Liver (tissue), 9 donors: Measurements from ENCODE around the gene C2CD4C. TPM values are rescaled to one million over a fixed set of nuclear protein-coding genes. Genes with fewer than 3 reads are reported as not detected.

Source experiments
- DNase-seq: peaks from one replicate; pipeline ENCODE4 v3.0.0-alpha.2; 2017; ENCODE audit warnings: low spot score
- H3K27ac ChIP-seq, 2 donors: one replicate each; pipeline ENCODE4 v1.7.0; 2013; ENCODE audit warnings: inconsistent platforms in 2 of 2, low read length in 2 of 2, control low read depth in 1 of 2, low read depth in 1 of 2, mild to moderate bottlenecking in 1 of 2
- H3K27me3 ChIP-seq, 4 donors: one replicate each; pipeline versions ENCODE4 v1.6.1 to v1.7.0; 2013; ENCODE audit warnings: low read length in 3 of 4, inconsistent platforms in 1 of 4, mild to moderate bottlenecking in 1 of 4, moderate library complexity in 1 of 4; ENCODE audit not compliant: control insufficient read depth in 4 of 4, insufficient read depth in 4 of 4
- H3K36me3 ChIP-seq, 4 donors: one replicate each; pipeline versions ENCODE4 v1.6.1 to v1.7.0; 2013; ENCODE audit warnings: low read length in 3 of 4, mild to moderate bottlenecking in 3 of 4, low read depth in 1 of 4, moderate library complexity in 1 of 4; ENCODE audit not compliant: control insufficient read depth in 4 of 4, insufficient read depth in 3 of 4
- H3K4me1 ChIP-seq, 4 donors: one replicate each; pipeline versions ENCODE4 v1.6.1 to v1.7.0; 2013; ENCODE audit warnings: low read length in 3 of 4, mild to moderate bottlenecking in 3 of 4, moderate library complexity in 1 of 4; ENCODE audit not compliant: control insufficient read depth in 4 of 4, insufficient read depth in 4 of 4
- H3K4me3 ChIP-seq, 3 donors: one replicate each; pipeline versions ENCODE4 v1.6.1 to v1.7.0; 2013; ENCODE audit warnings: low read length in 3 of 3, control low read depth in 1 of 3, low read depth in 1 of 3, mild to moderate bottlenecking in 1 of 3
- H3K9ac ChIP-seq, 2 donors: one replicate each; pipeline ENCODE4 v1.7.0; 2013; ENCODE audit warnings: low read length in 2 of 2, mild to moderate bottlenecking in 2 of 2, moderate library complexity in 2 of 2, control low read depth in 1 of 2, low read depth in 1 of 2
- H3K9me3 ChIP-seq, 4 donors: one replicate each; pipeline versions ENCODE4 v1.6.1 to v1.7.0; 2013; ENCODE audit warnings: low read length in 3 of 4; ENCODE audit not compliant: control insufficient read depth in 4 of 4
- EGR1 ChIP-seq, 2 donors: IDR thresholded peaks; 2 replicates each; pipeline ENCODE4 v1.6.1; 2016 to 2018; ENCODE audit warnings: antibody characterized with exemption in 2 of 2, low read depth in 2 of 2
- FOXA1 ChIP-seq: IDR thresholded peaks from 2 replicates; pipeline ENCODE4 v1.6.1; 2016; ENCODE audit warnings: antibody characterized with exemption
- FOXA2 ChIP-seq: IDR thresholded peaks from 2 replicates; pipeline ENCODE4 v1.6.1; 2016; ENCODE audit warnings: antibody characterized with exemption
- GABPA ChIP-seq, 2 donors: IDR thresholded peaks in 1 of 2; conservative IDR thresholded peaks in 1 of 2; 2 replicates each; pipeline ENCODE4 v1.6.1; 2016; ENCODE audit warnings: antibody characterized with exemption in 2 of 2, mild to moderate bottlenecking in 1 of 2, moderate library complexity in 1 of 2
- HNF4A ChIP-seq, 2 donors: conservative IDR thresholded peaks; 2 replicates each; pipeline ENCODE4 v1.6.1; 2016; ENCODE audit warnings: antibody characterized with exemption in 2 of 2, mild to moderate bottlenecking in 2 of 2
- HNF4G ChIP-seq: IDR thresholded peaks from 2 replicates; pipeline ENCODE4 v1.6.1; 2016; ENCODE audit warnings: antibody characterized with exemption
- JUND ChIP-seq, 2 donors: IDR thresholded peaks; 2 replicates each; pipeline ENCODE4 v1.6.1; 2016; ENCODE audit warnings: antibody characterized with exemption in 2 of 2
- NR2F2 ChIP-seq: IDR thresholded peaks from 2 replicates; pipeline ENCODE4 v1.6.1; 2016; ENCODE audit warnings: antibody characterized with exemption
- RAD21 ChIP-seq, 2 donors: IDR thresholded peaks; 2 replicates each; pipeline ENCODE4 v1.6.1; 2016; ENCODE audit warnings: antibody characterized with exemption in 2 of 2, mild to moderate bottlenecking in 2 of 2
- REST ChIP-seq: IDR thresholded peaks from 2 replicates; pipeline ENCODE4 v1.6.1; 2016; ENCODE audit warnings: antibody characterized with exemption, mild to moderate bottlenecking
- RXRA ChIP-seq, 2 donors: IDR thresholded peaks; 2 replicates each; pipeline ENCODE4 v1.6.1; 2017 to 2018; ENCODE audit warnings: antibody characterized with exemption in 2 of 2, mild to moderate bottlenecking in 1 of 2
- SP1 ChIP-seq: IDR thresholded peaks from 2 replicates; pipeline ENCODE4 v1.6.1; 2018; ENCODE audit warnings: antibody characterized with exemption, mild to moderate bottlenecking
- TAF1 ChIP-seq: conservative IDR thresholded peaks from 2 replicates; pipeline ENCODE4 v1.6.1; 2016; ENCODE audit warnings: antibody characterized with exemption, mild to moderate bottlenecking
- WGBS: extraction: QIAGEN DNeasy Blood & Tissue Kit; methylation state at CpG from one replicate; pipeline ENCODE4 v1.1.7; 2013; 5-methylcytosine and 5-hydroxymethylcytosine counted together
- polyA plus RNA-seq, 2 donors: library from polyadenylated mRNA; stranded (reverse) in 1 of 2; unstranded in 1 of 2; fragments of 200-250 nt in 1 of 2; fragments of >200 nt in 1 of 2; fragmentation: Nextera tagmentation in 1 of 2; extraction: Ambion mirVana in 1 of 2; gene quantifications; one replicate each; pipeline versions ENCODE4 v1.2.1 to v1.2.3, GENCODE V29; 2013 to 2015
- total RNA-seq, 2 donors: library from RNA; depleted of rRNA; stranded (reverse); fragments of >200 nt; gene quantifications; one replicate each; pipeline ENCODE4 v1.2.3, GENCODE V29; 2014
- TF ChIP-seq, protein P1 (sequence below): fragments of 150-350 bp; IDR thresholded peaks from 2 replicates; pipeline ENCODE4 v1.5.1; 2017; ENCODE audit warnings: improper control_type of control experiment, low read depth, low read length; ENCODE audit not compliant: missing input control
- TF ChIP-seq, protein P2 (sequence below): IDR thresholded peaks from 2 replicates; pipeline ENCODE4 v1.6.1; 2016; ENCODE audit warnings: antibody characterized with exemption
- TF ChIP-seq, protein P3 (sequence below): IDR thresholded peaks from 2 replicates; pipeline ENCODE4 v1.6.1; 2016; ENCODE audit warnings: antibody characterized with exemption
- donor health status: healthy.
- donor health status: healthy.
- donor health status: healthy.
- donor health status: healthy.
- donor health status: healthy.

C2CD4C gene
- total and polyA plus RNA-seq, 4 donors = 0.08 to 0.42 (median 0.19) TPM

DNA sequence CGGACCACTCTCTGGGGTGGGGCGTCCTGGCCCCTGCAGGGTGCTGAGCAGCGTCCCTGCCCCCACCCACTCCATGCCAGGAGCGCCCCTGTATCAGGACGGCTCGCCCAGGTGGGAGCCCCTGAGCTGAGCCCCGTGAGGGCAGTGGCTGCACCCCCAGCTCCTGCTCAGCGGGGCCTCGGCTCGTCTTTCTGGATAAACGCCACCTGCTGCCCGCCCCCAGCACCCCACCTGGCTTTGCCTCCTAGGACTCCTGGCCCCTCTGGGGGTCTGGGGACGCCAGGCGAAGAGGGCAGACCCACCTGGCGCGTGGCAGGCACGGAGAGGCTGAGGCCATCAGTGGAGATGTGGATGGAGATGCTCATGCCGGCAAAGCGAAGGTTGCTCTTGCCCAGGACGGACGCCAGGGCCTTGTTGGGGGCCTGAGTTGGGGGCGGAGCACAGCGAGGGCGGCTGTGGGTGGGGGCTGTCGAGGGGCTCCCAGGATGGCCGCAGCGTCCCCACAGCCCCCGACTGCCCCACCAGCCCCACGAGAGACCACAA, 29.5 kb upstream of the C2CD4C start:
- H3K4me3 ChIP-seq = no peak overlapping the region
- no peak overlapping the region for H3K27ac ChIP-seq
- 90% methylated on average over 29 of the region's 29 CpGs for WGBS
- no peak for DNase-seq
- no peaks in the 10 kb centered on the region for H3K9me3 ChIP-seq
- H3K4me1 ChIP-seq = no peaks in the 10 kb centered on the region
- no peaks in the 10 kb centered on the region for H3K27me3 ChIP-seq
- TF ChIP-seq, protein P1, sequence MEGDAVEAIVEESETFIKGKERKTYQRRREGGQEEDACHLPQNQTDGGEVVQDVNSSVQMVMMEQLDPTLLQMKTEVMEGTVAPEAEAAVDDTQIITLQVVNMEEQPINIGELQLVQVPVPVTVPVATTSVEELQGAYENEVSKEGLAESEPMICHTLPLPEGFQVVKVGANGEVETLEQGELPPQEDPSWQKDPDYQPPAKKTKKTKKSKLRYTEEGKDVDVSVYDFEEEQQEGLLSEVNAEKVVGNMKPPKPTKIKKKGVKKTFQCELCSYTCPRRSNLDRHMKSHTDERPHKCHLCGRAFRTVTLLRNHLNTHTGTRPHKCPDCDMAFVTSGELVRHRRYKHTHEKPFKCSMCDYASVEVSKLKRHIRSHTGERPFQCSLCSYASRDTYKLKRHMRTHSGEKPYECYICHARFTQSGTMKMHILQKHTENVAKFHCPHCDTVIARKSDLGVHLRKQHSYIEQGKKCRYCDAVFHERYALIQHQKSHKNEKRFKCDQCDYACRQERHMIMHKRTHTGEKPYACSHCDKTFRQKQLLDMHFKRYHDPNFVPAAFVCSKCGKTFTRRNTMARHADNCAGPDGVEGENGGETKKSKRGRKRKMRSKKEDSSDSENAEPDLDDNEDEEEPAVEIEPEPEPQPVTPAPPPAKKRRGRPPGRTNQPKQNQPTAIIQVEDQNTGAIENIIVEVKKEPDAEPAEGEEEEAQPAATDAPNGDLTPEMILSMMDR = no peak
- no peak for TF ChIP-seq FOXA1
- TF ChIP-seq TAF1 = no peak
- no peak for TF ChIP-seq HNF4G
- TF ChIP-seq, protein P2, sequence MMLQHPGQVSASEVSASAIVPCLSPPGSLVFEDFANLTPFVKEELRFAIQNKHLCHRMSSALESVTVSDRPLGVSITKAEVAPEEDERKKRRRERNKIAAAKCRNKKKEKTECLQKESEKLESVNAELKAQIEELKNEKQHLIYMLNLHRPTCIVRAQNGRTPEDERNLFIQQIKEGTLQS = no peak
- no peak for TF ChIP-seq FOXA2
- no peak for TF ChIP-seq NR2F2
- TF ChIP-seq SP1 = no peak
- no peak for TF ChIP-seq RXRA (IDR thresholded peaks at IDR 0.05)
- TF ChIP-seq EGR1 (IDR thresholded peaks at IDR 0.05; ENCODE audit: low read depth in 2 of 2) = no peak
- TF ChIP-seq REST = no peak
- no peak for TF ChIP-seq GABPA (IDR thresholded peaks at IDR 0.05 in 1 of 2, conservative IDR thresholded peaks at IDR 0.05 in 1 of 2)
- no peak overlapping the region for H3K9ac ChIP-seq
- H3K36me3 ChIP-seq = peaks cover 5 to 26% (median 9%) of the 10 kb centered on the region in 4 donors

DNA sequence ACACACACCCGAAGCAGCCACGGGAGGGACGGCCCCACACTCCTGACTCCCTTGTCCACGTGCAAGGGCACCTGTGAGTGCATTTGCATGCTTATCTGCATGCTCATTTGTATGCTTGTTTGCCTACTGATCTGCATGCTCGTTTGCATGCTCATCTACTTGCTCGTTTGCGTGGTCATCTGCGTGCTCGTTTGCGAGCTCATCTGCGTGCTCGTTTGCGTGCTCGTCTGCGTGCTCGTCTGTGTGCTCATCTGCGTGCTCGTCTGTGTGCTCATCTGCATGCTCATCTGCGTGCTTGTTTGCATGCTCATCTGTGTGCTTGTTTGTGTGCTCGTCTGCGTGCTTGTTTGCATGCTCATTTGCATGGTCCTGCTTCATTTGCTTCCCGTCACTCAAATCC, 28.1 kb upstream of the C2CD4C start:
- H3K27ac ChIP-seq = no peak overlapping the region
- no peaks in the 10 kb centered on the region for H3K27me3 ChIP-seq
- H3K9ac ChIP-seq = no peak overlapping the region
- TF ChIP-seq RXRA (IDR thresholded peaks at IDR 0.05) = no peak
- TF ChIP-seq, protein P3, sequence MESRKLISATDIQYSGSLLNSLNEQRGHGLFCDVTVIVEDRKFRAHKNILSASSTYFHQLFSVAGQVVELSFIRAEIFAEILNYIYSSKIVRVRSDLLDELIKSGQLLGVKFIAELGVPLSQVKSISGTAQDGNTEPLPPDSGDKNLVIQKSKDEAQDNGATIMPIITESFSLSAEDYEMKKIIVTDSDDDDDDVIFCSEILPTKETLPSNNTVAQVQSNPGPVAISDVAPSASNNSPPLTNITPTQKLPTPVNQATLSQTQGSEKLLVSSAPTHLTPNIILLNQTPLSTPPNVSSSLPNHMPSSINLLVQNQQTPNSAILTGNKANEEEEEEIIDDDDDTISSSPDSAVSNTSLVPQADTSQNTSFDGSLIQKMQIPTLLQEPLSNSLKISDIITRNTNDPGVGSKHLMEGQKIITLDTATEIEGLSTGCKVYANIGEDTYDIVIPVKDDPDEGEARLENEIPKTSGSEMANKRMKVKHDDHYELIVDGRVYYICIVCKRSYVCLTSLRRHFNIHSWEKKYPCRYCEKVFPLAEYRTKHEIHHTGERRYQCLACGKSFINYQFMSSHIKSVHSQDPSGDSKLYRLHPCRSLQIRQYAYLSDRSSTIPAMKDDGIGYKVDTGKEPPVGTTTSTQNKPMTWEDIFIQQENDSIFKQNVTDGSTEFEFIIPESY = no peak
- TF ChIP-seq SP1 = no peak
- no peak for TF ChIP-seq REST
- TF ChIP-seq JUND (IDR thresholded peaks at IDR 0.05) = no peak
- TF ChIP-seq HNF4A (conservative IDR thresholded peaks at IDR 0.05) = no peak
- TF ChIP-seq, protein P2 = no peak
- TF ChIP-seq, protein P1 = no peak
- no peak for TF ChIP-seq RAD21 (IDR thresholded peaks at IDR 0.05)
- no peak for TF ChIP-seq GABPA (IDR thresholded peaks at IDR 0.05 in 1 of 2, conservative IDR thresholded peaks at IDR 0.05 in 1 of 2)
- no peak for TF ChIP-seq EGR1 (IDR thresholded peaks at IDR 0.05; ENCODE audit: low read depth in 2 of 2)
- TF ChIP-seq HNF4G = no peak
- TF ChIP-seq NR2F2 = no peak
- peaks cover 5 to 26% (median 9%) of the 10 kb centered on the region in 4 donors for H3K36me3 ChIP-seq
- no peaks in the 10 kb centered on the region for H3K9me3 ChIP-seq
- no peak overlapping the region for H3K4me3 ChIP-seq
- no peaks in the 10 kb centered on the region for H3K4me1 ChIP-seq
- no peak for DNase-seq
- WGBS = 92% methylated on average over 22 of the region's 22 CpGs
